DND-41 (cell line): ENCODE results near the gene WRAP73.

ENCODE experiments used
- ATAC-seq: fragments of 200-7000 bp; cut with Tn5 transposase; 3 replicates; pipeline ENCODE4 v1.9.1; 2021; ENCODE audit warnings: low read depth; ENCODE audit not compliant: insufficient read depth
- DNase-seq: peaks from one replicate; pipeline ENCODE4 v3.0.0-alpha.2; 2020
- H2AFZ ChIP-seq: 2 replicates; pipeline ENCODE4 v1.6.0; 2012; ENCODE audit warnings: low read depth, low read length
- H3K27ac ChIP-seq: 2 replicates; pipeline ENCODE4 v1.5.1; 2012; ENCODE audit warnings: low read length, inconsistent platforms
- H3K27me3 ChIP-seq: fragments of 200-600 bp; sonication (generic); 2 replicates; pipeline ENCODE4 v1.6.0; 2012; ENCODE audit warnings: low read length, mild to moderate bottlenecking, inconsistent platforms; ENCODE audit not compliant: insufficient read depth, poor library complexity
- H3K36me3 ChIP-seq: 2 replicates; pipeline ENCODE4 v1.5.1; 2012; ENCODE audit warnings: low read length, inconsistent platforms; ENCODE audit not compliant: insufficient read depth
- H3K4me1 ChIP-seq: 2 replicates; pipeline ENCODE4 v1.5.1; 2012; ENCODE audit warnings: mild to moderate bottlenecking, low read length; ENCODE audit not compliant: insufficient read depth
- H3K4me2 ChIP-seq: 2 replicates; pipeline ENCODE4 v1.6.0; 2012; ENCODE audit warnings: mild to moderate bottlenecking, moderate library complexity, low read length, inconsistent platforms; ENCODE audit not compliant: insufficient read depth
- H3K4me3 ChIP-seq, 2 experiments: fragments of 200-600 bp in 1 of 2; shearing (Covaris generic) in 1 of 2; 2 replicates each; pipeline ENCODE4 v1.5.1; 2012 to 2016; ENCODE audit warnings: inconsistent platforms in 2 of 2, low read length in 2 of 2, mild to moderate bottlenecking in 2 of 2, low read depth in 1 of 2, moderate library complexity in 1 of 2
- H3K79me2 ChIP-seq: 2 replicates; pipeline ENCODE4 v1.6.0; 2012; ENCODE audit warnings: low read length, inconsistent platforms; ENCODE audit not compliant: insufficient read depth
- H3K9ac ChIP-seq: 2 replicates; pipeline ENCODE4 v1.6.0; 2012; ENCODE audit warnings: low read depth, mild to moderate bottlenecking, inconsistent platforms, low read length, moderate library complexity
- H3K9me3 ChIP-seq: 2 replicates; pipeline ENCODE4 v1.5.1; 2012; ENCODE audit warnings: low read length, moderate library complexity, mild to moderate bottlenecking, inconsistent platforms; ENCODE audit not compliant: insufficient read depth, severe bottlenecking
- H4K20me1 ChIP-seq: 2 replicates; pipeline ENCODE4 v1.6.0; 2012; ENCODE audit warnings: low read length; ENCODE audit not compliant: insufficient read depth
- CTCF ChIP-seq: IDR thresholded peaks from 2 replicates; pipeline ENCODE4 v1.5.1; 2012; ENCODE audit warnings: borderline replicate concordance, low read length, moderate library complexity, mild to moderate bottlenecking; ENCODE audit not compliant: poor library complexity, severe bottlenecking; ENCODE audit errors: extremely low read depth
- EZH2 ChIP-seq: IDR thresholded peaks from 3 replicates; pipeline ENCODE4 v1.6.1; 2012; ENCODE audit warnings: borderline replicate concordance, low read depth, mild to moderate bottlenecking, moderate library complexity, low read length, inconsistent platforms; ENCODE audit not compliant: severe bottlenecking

Gene WRAP73

GRCh38 chr1:3598522-3599285 lies 51.2 kb downstream of the WRAP73 start:
- H3K27me3 ChIP-seq = no peaks in the 10 kb centered on the region
- H3K4me2 ChIP-seq = no peak overlapping the region
- H2AFZ ChIP-seq = no peak overlapping the region
- no peaks in the 10 kb centered on the region for H3K79me2 ChIP-seq
- H3K9ac ChIP-seq = no peak overlapping the region
- H3K4me3 ChIP-seq = no peak overlapping the region
- no peak overlapping the region for H3K27ac ChIP-seq
- H4K20me1 ChIP-seq = no peaks in the 10 kb centered on the region; the same call in 1 of the 2 replicates
- H3K9me3 ChIP-seq = no peaks in the 10 kb centered on the region
- DNase-seq (no peak), ATAC-seq (no peak)
- no peaks in the 10 kb centered on the region for H3K36me3 ChIP-seq
- no peaks in the 10 kb centered on the region for H3K4me1 ChIP-seq
- TF ChIP-seq CTCF (no peak), EZH2 (no peak)

- TF ChIP-seq EZH2 (no peak), CTCF (no peak)
- Histone ChIP-seq H3K27me3 (no peaks in the 10 kb centered on the region), H3K36me3 (no peaks in the 10 kb centered on the region), H3K79me2 (no peaks in the 10 kb centered on the region), H3K4me2 (no peak overlapping the region), H2AFZ (no peak overlapping the region), H3K9me3 (no peaks in the 10 kb centered on the region), H3K27ac (no peak overlapping the region), H3K9ac (no peak overlapping the region), H4K20me1 (no peaks in the 10 kb centered on the region; the same call in 1 of the 2 replicates), H3K4me1 (no peaks in the 10 kb centered on the region), H3K4me3 (no peak overlapping the region)
- ATAC-seq = no peak
- DNase-seq = no peak
Measured at GRCh38 chr1:3598051-3598491, 51.8 kb downstream of the WRAP73 start.

- Histone ChIP-seq H4K20me1 (no peaks in the 10 kb centered on the region; the same call in 1 of the 2 replicates), H3K4me1 (no peaks in the 10 kb centered on the region), H3K4me2 (no peak overlapping the region), H3K36me3 (no peaks in the 10 kb centered on the region), H3K79me2 (no peaks in the 10 kb centered on the region), H3K27me3 (no peaks in the 10 kb centered on the region), H3K9ac (no peak overlapping the region), H3K9me3 (no peaks in the 10 kb centered on the region), H2AFZ (no peak overlapping the region), H3K27ac (no peak overlapping the region), H3K4me3 (no peak overlapping the region)
- DNase-seq (peak; percentile 27), ATAC-seq (peak; percentile 42; the same call in 2 of the 3 replicates)
- TF ChIP-seq EZH2 (no peak), CTCF (no peak)
Measured at GRCh38 chr1:3597599-3597964, 52.3 kb downstream of the WRAP73 start.
